Activated CD4-positive, alpha-beta T cell treated with anti-CD3 and anti-CD28 coated beads for 1 hour (primary cell): ENCODE data around the gene JPT2.
A peak's percentile ranks its signal among the peaks of the same experiment; 100 is the strongest.

Experiments used
- DNase-seq: peaks from one replicate; pipeline ENCODE4 v3.0.0-alpha.2; 2020

JPT2 gene, protein sequence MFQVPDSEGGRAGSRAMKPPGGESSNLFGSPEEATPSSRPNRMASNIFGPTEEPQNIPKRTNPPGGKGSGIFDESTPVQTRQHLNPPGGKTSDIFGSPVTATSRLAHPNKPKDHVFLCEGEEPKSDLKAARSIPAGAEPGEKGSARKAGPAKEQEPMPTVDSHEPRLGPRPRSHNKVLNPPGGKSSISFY

GRCh38 chr16:1677942-1678499 is at the start of gene JPT2:
Gene JPT2 (plus strand): TSS chr16:1678279. CDS start chr16:1678313, 34 bp downstream.
- DNase-seq = peak; percentile 93

GRCh38 chr16:1630450-1631213 is 47.4 kb upstream of the JPT2 start:
- no peak for DNase-seq

DNA sequence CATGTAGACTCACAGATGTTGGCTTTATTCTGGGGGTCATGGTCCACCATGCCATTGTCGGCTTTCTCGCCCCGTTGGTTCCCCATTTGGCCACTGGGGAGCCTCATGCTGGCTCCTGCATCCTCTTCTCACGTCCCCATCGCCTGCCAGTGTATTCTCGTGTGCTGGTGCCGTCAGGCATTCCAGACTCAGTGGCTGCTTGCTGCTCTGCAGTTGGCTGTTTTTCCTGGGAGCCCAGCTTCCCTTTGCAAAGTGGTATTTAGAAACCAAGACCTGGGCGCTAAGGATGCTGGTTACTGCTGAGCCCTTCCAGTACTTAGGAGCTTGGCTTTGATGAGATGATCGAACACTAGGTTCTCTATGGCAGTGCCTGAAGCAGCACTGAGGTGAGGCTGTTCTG is 46.8 kb upstream of the JPT2 start:
- DNase-seq = no peak

DNA sequence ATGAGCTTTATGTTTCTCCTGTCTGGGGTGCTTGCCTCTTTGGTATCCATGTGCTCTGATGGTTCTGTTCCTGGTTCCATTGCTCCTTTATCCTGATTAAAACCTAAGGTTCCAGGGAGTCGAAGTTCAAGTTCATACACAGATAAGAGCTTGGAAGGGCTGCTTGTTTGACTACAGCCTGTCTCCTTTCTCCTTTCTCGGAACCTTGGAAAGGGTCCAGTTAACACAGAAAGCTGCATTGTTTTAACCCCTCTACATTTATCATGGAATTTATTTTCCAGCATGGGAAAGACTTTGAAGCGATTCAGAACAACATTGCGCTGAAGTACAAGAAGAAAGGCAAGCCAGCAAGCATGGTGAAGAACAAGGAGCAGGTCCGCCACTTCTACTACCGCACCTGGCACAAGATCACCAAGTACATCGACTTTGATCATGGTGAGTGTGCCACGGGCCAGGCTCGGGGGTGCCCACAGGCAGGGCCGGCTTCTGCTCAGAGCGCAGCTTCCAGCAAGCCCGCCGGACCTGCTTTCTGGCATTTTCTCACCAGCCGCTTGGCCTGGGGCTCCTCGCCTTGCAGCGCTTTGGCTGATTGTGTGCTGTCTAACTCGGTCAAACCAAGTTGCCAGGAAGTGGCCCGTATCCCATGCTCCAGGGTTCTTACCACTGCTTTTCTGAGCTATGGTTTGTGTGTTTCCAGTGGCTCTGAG is 46.0 kb upstream of the JPT2 start:
- no peak for DNase-seq

- no peak for DNase-seq
Measured at GRCh38 chr16:1632638-1632970, 45.5 kb upstream of the JPT2 start.

DNA sequence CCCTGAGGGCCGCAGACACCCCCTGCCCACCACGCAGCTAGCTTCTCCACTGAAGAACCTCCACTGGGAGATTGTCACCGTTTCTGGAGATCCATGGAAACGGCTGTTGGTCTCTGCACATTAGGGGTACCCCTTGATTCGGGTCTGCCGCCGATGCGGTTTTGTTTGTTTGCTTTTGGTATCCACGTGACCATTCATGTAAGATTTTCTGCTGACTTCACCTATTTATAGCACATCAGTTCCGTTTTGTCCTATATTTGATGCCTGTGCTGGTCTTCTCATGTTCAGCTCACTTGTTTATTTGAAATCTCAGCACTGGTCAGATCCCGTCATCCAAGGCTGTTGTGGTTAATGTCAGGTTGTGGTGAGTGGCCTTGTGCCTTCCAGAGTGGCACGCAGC is 44.8 kb upstream of the JPT2 start:
- no peak for DNase-seq

- no peak for DNase-seq
Measured at GRCh38 chr16:1634541-1634940, 43.5 kb upstream of the JPT2 start.

- DNase-seq = no peak
Measured at GRCh38 chr16:1635070-1635469, 43.0 kb upstream of the JPT2 start.

DNA sequence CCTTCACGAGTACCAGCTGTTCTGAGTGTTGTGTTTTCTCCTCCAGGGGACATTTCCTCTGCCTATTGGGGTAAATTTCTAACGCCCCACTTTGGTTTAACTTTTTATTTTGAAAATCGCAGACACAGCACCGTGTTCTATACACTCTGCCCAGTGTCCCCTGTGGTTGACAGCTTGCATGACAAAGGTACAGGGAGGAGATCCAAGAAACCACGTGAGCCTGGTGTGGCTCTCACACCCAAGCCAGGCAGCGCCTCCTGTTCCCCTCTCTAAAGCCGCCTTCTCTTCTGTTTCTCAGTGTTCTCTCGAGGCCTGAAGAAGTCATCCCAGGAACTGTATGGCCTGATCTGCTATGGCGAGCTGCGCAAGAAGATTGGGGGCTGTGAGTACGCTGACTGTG is 40.6 kb upstream of the JPT2 start:
- DNase-seq = no peak

- DNase-seq = no peak
Measured at GRCh38 chr16:1638757-1639156, 39.3 kb upstream of the JPT2 start.

DNA sequence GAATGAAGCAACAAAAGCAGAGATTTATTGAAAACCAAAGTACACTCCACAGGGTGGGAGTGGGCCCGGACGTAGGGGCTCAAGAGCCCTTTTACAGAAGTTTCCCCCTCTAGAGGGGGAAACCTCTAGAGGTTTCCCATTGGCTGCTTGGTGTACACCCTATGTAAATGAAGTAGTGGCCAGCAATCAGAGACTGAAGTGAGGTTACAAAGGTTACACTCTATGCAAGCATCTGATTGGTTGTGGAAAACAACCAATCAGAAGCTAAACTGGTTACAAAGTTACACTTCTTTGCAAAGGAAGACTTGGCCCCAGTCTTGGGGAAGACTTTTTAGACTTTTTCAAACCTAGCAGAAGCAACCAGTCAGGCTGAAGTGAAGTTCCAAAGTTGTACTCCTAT is 38.8 kb upstream of the JPT2 start:
- no peak for DNase-seq

GRCh38 chr16:1639860-1640259 is 38.2 kb upstream of the JPT2 start:
- no peak for DNase-seq

DNA sequence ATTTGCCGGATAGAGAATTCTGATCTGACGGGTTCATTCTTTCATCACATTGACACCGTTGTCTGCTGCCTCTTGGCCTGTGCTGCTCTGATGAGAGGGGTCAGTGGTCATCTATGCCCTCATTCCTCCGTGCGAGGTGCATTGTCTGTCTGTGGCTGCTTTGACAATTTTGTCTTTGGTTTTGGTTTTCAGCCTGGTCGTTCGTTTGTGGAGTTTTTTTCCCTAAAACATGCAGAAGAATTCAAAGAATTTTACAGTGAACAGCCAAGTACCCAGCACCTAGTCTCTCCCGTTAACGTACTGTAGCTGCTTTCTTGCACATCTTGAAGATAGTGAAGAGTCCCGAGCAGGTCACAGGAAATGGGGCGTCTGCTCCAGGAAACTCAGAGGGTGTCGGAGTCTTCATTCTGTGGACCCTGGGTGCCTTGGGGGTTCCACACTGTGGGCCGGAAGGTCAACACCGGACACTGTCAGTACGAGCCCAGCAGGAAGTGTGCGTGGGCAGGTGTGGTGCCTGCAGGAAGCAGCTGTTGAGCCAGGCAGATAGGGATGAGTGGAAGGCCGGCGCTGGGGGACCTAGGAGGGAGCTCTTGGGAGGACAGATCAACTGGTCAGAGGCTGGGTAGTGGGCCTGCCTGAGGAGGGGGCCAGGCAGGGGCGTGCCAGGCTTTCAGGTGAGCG is 37.7 kb upstream of the JPT2 start:
- DNase-seq = no peak

- DNase-seq = no peak
Measured at GRCh38 chr16:1641261-1641660, 36.8 kb upstream of the JPT2 start.

DNA sequence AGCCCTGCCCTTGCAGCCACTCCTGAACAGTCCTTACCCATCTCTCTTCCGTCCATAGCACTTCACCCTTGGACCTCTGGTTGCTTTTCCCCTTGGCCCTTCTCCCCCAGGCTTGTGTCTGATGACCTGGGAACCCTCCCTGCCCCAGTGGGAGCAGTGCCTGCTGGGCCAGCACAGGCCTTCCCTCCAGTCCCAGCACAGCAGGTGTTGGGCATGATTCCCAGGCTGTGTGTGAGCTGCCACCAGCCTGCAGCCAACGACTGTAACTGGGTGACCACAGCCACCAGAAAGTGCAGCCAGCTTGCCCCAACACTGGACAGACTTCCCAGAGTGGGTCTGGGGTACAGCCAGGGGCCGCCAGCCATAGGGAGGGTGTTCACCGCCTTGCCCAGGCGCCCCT is 35.9 kb upstream of the JPT2 start:
- DNase-seq = no peak

DNA sequence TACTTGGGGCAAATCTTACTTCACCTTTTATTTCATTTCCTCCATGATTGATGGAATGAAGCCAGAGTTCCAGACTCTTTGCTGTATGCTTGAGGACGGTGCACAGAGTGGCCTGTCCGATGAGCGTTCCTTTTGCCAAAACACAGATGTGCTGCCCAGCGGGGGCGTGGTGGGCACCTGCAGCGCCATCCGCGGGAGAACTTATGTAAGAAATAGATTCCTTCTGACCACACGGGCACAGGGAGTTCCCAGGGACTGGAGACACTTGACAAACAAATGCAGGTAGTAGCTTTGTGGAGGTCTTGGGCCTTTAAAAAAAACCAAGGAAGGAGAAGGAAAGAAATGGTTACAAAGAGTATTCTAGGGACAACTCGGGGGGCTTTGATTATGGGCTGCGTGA is 35.3 kb upstream of the JPT2 start:
- no peak for DNase-seq

DNA sequence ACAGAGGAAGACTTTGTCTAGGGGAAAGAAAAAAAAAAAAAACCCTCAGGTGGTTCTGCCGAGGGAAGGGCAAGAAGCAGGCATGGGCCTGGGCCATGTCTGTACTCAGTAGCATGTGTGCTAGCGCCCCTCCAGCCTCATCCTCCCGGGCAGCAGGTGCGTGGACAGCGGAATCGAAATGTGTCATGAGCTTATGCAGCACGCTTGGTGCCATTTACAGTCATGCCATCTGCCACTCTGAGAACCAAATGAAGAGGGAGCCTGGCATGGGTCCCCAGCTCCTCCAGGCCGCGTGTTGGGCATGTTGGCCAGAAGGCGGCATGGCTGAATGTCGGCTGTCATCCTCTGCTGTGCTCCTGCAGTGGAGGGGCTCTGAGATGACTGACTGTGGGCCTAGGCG is 34.6 kb upstream of the JPT2 start:
- no peak for DNase-seq

DNA sequence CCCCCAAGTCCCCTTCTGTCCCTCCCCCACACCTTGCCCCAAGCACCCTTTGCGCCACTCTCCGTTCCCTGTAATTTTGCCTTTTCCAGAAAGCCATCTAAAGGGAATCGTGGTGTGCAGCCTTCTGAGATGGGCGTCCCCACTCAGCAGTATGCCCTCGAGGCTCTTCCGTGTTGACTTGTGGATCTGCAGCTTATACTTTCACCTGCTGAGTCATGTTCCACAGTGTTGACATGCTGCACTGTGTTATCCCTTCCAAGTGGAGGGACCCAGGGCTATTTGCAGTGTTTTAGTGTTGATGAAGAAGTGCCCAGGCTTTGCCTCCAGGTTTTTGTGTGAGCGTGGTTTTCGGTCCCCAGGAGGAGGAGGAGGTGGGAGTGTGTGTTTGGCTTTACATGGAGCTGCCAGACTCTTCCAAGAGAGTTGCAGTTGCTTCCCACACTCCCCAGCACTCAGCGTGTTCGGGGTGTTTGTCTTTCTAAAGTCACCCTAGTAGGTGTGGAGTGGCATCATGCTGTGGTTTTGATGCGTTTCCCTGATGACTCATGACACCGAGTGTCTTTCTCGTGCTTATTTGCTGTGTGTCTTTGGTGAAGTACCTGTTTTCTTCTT is 32.1 kb upstream of the JPT2 start:
- DNase-seq = peak; percentile 25

DNA sequence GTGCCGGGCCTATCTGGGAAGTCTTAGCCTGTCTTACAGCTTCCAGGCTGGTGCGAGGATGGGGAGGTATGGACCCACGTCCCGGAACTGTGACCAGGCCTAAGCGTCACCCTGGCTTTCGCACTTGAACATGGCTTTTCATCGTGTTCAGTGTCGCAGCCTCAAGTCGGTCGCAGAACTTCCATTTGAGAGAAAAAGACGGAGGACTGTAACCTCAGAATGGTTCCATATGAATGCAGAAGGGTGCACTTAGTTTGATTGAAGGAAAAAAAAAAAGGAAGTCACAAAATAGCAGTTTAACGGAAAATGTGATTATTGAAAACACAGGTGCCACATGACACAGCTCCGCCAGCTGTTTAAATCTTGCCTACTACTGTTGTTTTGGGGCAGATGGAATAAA is 30.2 kb upstream of the JPT2 start:
- no peak for DNase-seq

- DNase-seq = no peak
Measured at GRCh38 chr16:1650131-1650530, 27.9 kb upstream of the JPT2 start.

- DNase-seq = no peak
Measured at GRCh38 chr16:1651094-1651973, 26.7 kb upstream of the JPT2 start.

GRCh38 chr16:1651974-1652312 is 26.1 kb upstream of the JPT2 start:
- DNase-seq = no peak
